GM21447 (cell line): ENCODE data around the gene ELOB.

Source experiments
- ATAC-seq: cut with Tn5 transposase; IDR thresholded peaks from one replicate; pipeline ENCODE4 v1.9.1; 2021; ENCODE audit not compliant: unreplicated experiment

ELOB gene

GRCh38 chr16:2811703-2812471, 34.8 kb upstream of the ELOB start:
- ATAC-seq = no peak

GRCh38 chr16:2810651-2811050, 33.6 kb upstream of the ELOB start:
- ATAC-seq = no peak

GRCh38 chr16:2809149-2809760, 32.2 kb upstream of the ELOB start:
- no peak for ATAC-seq

- ATAC-seq = no peak
Measured at GRCh38 chr16:2808181-2808580, 31.1 kb upstream of the ELOB start.

GRCh38 chr16:2806286-2806685, 29.2 kb upstream of the ELOB start:
- no peak for ATAC-seq

GRCh38 chr16:2804728-2805127, 27.6 kb upstream of the ELOB start:
- ATAC-seq = no peak

- no peak for ATAC-seq
Measured at GRCh38 chr16:2803545-2804195, 26.6 kb upstream of the ELOB start.

- ATAC-seq = no peak
Measured at GRCh38 chr16:2799859-2800226, 22.8 kb upstream of the ELOB start.

- ATAC-seq = no peak
Measured at GRCh38 chr16:2799205-2799858, 22.3 kb upstream of the ELOB start.

- ATAC-seq = no peak
Measured at GRCh38 chr16:2798723-2799204, 21.7 kb upstream of the ELOB start.

GRCh38 chr16:2795395-2796143, 18.5 kb upstream of the ELOB start:
- no peak for ATAC-seq

GRCh38 chr16:2792940-2793339, 15.9 kb upstream of the ELOB start:
- ATAC-seq = no peak

- ATAC-seq = no peak
Measured at GRCh38 chr16:2791174-2791573, 14.1 kb upstream of the ELOB start.

GRCh38 chr16:2790631-2791030, 13.6 kb upstream of the ELOB start:
- no peak for ATAC-seq

- no peak for ATAC-seq
Measured at GRCh38 chr16:2787961-2788360, 10.9 kb upstream of the ELOB start.

- ATAC-seq = no peak
Measured at GRCh38 chr16:2787406-2787805, 10.3 kb upstream of the ELOB start, which contains the start of gene PRSS33. Gene PRSS33 (minus strand): TSS chr16:2787560. CDS start chr16:2786547, 1,013 bp downstream.

- ATAC-seq = no peak
Measured at GRCh38 chr16:2786826-2787151, 9.7 kb upstream of the ELOB start.

- ATAC-seq = no peak
Measured at GRCh38 chr16:2786061-2786825, 9.2 kb upstream of the ELOB start.

GRCh38 chr16:2785101-2785991, 8.3 kb upstream of the ELOB start:
- no peak for ATAC-seq
